Neural progenitor cell (in vitro differentiated cells): ENCODE data around the gene DEGS2. TPM values are rescaled to one million over a fixed set of nuclear protein-coding genes. Genes with fewer than 3 reads are reported as not detected.

Experiments
- DNase-seq: peaks from one replicate; pipeline ENCODE4 v3.0.0-alpha.2; 2016; ENCODE audit warnings: low spot score
- H2AFZ ChIP-seq: fragments of 200-600 bp; sonication (generic); replicated peaks from 2 replicates; pipeline ENCODE4 v1.6.1; 2016; ENCODE audit warnings: antibody characterized with exemption
- H3F3A ChIP-seq: fragments of 200-600 bp; sonication (generic); 2 replicates; pipeline ENCODE4 v1.6.1; 2016; ENCODE audit warnings: antibody characterized with exemption, low read depth
- H3K27ac ChIP-seq: fragments of 200-600 bp; sonication (generic); 2 replicates; pipeline ENCODE4 v1.5.1; 2016; ENCODE audit warnings: mild to moderate bottlenecking
- H3K27me3 ChIP-seq: fragments of 200-600 bp; sonication (generic); 2 replicates; pipeline ENCODE4 v1.6.1; 2016; ENCODE audit warnings: mild to moderate bottlenecking, moderate library complexity
- H3K36me3 ChIP-seq: fragments of 200-600 bp; sonication (generic); 2 replicates; pipeline ENCODE4 v1.5.1; 2016
- H3K4me1 ChIP-seq: fragments of 200-600 bp; sonication (generic); 2 replicates; pipeline ENCODE4 v1.6.1; 2016; ENCODE audit warnings: mixed run types
- H3K4me2 ChIP-seq: fragments of 200-600 bp; sonication (generic); 2 replicates; pipeline ENCODE4 v1.6.1; 2016
- H3K4me3 ChIP-seq: fragments of 200-600 bp; sonication (generic); 2 replicates; pipeline ENCODE4 v1.5.1; 2016
- H3K79me2 ChIP-seq: fragments of 200-600 bp; sonication (generic); 2 replicates; pipeline ENCODE4 v1.6.1; 2016; ENCODE audit warnings: low read depth
- H3K9ac ChIP-seq: fragments of 200-600 bp; sonication (generic); 2 replicates; pipeline ENCODE4 v1.6.1; 2016
- H3K9me3 ChIP-seq: fragments of 200-600 bp; sonication (generic); 2 replicates; pipeline ENCODE4 v1.5.1; 2016; ENCODE audit warnings: low read depth
- H4K20me1 ChIP-seq: fragments of 200-600 bp; sonication (generic); 2 replicates; pipeline ENCODE4 v1.6.1; 2016; ENCODE audit warnings: low read depth
- H3K27ac Mint-ChIP-seq: 3 replicates; pipeline ENCODE4 v1.8.0; 2021; ENCODE audit warnings: mixed read lengths
- H3K27me3 Mint-ChIP-seq: 2 replicates; pipeline ENCODE4 v1.8.0; 2022; ENCODE audit warnings: low read depth, mild to moderate bottlenecking, inconsistent platforms, moderate library complexity, mixed read lengths; ENCODE audit not compliant: insufficient read depth
- H3K36me3 Mint-ChIP-seq: 3 replicates; pipeline ENCODE4 v1.8.0; 2021; ENCODE audit warnings: mixed read lengths
- H3K4me1 Mint-ChIP-seq: 3 replicates; pipeline ENCODE4 v1.8.0; 2021; ENCODE audit warnings: mixed read lengths
- H3K4me3 Mint-ChIP-seq: 3 replicates; pipeline ENCODE4 v1.8.0; 2021; ENCODE audit warnings: mild to moderate bottlenecking, moderate library complexity, mixed read lengths
- H3K9me3 Mint-ChIP-seq: 3 replicates; pipeline ENCODE4 v1.8.0; 2020; ENCODE audit warnings: mixed read lengths
- EZH2 ChIP-seq: fragments of 200-600 bp; sonication (generic); IDR thresholded peaks from 2 replicates; pipeline ENCODE4 v1.6.1; 2017; ENCODE audit warnings: antibody characterized with exemption, mild to moderate bottlenecking, moderate library complexity
- EZH2phosphoT487 ChIP-seq: fragments of 200-600 bp; sonication (generic); IDR thresholded peaks from 2 replicates; pipeline ENCODE4 v1.6.1; 2017; ENCODE audit warnings: antibody characterized with exemption
- total RNA-seq: library from RNA; depleted of rRNA; stranded (reverse); fragments of >200 nt; gene quantifications from 2 replicates; pipeline ENCODE4 v1.2.3, GENCODE V29; 2015; ENCODE audit warnings: low replicate concordance
- TF ChIP-seq, protein P1 (sequence below): fragments of 200-600 bp; sonication (generic); IDR thresholded peaks from 2 replicates; pipeline ENCODE4 v1.5.1; 2017; ENCODE audit warnings: antibody characterized with exemption, mild to moderate bottlenecking

The DEGS2 gene
- total RNA-seq, 1 donor from 2014 or later = not detected

GRCh38 chr14:100191584-100192249 lies 32.3 kb upstream of the DEGS2 start:
- H3K27me3 ChIP-seq = no peaks in the 10 kb centered on the region
- H3K9me3 Mint-ChIP-seq = no peaks in the 10 kb centered on the region
- DNase-seq = no peak
- H3K4me1 Mint-ChIP-seq = peaks cover 4% of the 10 kb centered on the region
- H3K79me2 ChIP-seq = no peaks in the 10 kb centered on the region
- H3K4me1 ChIP-seq = no peaks in the 10 kb centered on the region
- H3K9ac ChIP-seq = no peak overlapping the region
- no peak overlapping the region for H3K27ac ChIP-seq
- no peaks in the 10 kb centered on the region for H3K36me3 ChIP-seq
- H3K4me2 ChIP-seq = no peak overlapping the region
- TF ChIP-seq, protein P1, sequence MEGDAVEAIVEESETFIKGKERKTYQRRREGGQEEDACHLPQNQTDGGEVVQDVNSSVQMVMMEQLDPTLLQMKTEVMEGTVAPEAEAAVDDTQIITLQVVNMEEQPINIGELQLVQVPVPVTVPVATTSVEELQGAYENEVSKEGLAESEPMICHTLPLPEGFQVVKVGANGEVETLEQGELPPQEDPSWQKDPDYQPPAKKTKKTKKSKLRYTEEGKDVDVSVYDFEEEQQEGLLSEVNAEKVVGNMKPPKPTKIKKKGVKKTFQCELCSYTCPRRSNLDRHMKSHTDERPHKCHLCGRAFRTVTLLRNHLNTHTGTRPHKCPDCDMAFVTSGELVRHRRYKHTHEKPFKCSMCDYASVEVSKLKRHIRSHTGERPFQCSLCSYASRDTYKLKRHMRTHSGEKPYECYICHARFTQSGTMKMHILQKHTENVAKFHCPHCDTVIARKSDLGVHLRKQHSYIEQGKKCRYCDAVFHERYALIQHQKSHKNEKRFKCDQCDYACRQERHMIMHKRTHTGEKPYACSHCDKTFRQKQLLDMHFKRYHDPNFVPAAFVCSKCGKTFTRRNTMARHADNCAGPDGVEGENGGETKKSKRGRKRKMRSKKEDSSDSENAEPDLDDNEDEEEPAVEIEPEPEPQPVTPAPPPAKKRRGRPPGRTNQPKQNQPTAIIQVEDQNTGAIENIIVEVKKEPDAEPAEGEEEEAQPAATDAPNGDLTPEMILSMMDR = no peak
- TF ChIP-seq EZH2phosphoT487 (no peak), EZH2 (no peak)
- H3K4me3 ChIP-seq = no peak overlapping the region
- no peaks in the 10 kb centered on the region for H3K9me3 ChIP-seq
- peaks cover 12% of the 10 kb centered on the region for H3F3A ChIP-seq
- no peak overlapping the region for H2AFZ ChIP-seq
- H4K20me1 ChIP-seq = no peaks in the 10 kb centered on the region
- no peak overlapping the region for H3K27ac Mint-ChIP-seq
- H3K4me3 Mint-ChIP-seq = no peak overlapping the region
- no peaks in the 10 kb centered on the region for H3K27me3 Mint-ChIP-seq
- no peaks in the 10 kb centered on the region for H3K36me3 Mint-ChIP-seq

- H3K36me3 Mint-ChIP-seq = no peaks in the 10 kb centered on the region
- H3K27ac Mint-ChIP-seq = no peak overlapping the region
These were observed 30.7 kb upstream of the DEGS2 start for GRCh38 chr14:100190126-100190525.

DNA sequence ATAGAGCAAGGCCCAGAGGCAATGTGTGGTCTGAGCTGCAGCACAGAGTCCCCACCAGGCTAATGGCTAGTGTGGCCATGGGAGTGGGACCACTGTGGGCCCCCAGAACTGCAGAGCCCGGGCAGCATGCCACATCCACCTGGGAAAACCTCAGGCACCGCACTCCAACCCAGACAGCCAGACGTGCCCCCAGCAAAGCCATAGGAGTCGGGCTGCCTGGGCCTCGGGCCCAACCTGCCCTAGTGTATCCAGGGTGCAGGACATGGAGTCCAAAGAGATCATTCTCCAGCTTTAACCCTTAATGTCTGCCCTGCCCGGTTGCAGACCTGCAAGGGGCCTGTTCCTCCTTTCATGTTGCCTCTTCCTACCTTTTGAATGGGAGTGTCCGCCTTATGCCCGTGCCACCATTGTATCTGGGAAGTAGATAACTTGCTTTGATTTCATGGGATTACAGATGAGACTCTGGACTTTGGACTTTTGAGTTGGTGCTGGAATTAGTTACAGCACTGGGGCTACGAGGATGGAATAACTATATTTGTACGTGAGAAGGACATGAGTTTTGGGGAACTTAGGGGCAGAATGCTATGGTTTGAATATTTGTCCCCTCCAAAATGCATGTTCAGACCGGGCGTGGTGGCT lies 29.1 kb upstream of the DEGS2 start:
- Histone ChIP-seq H4K20me1 (no peaks in the 10 kb centered on the region), H3K9me3 (no peaks in the 10 kb centered on the region), H3K36me3 (no peaks in the 10 kb centered on the region), H3F3A (peaks cover 4% of the 10 kb centered on the region), H3K4me2 (no peak overlapping the region), H3K4me3 (no peak overlapping the region), H3K4me1 (no peaks in the 10 kb centered on the region), H2AFZ (no peak overlapping the region), H3K27me3 (no peaks in the 10 kb centered on the region), H3K27ac (no peak overlapping the region), H3K9ac (no peak overlapping the region), H3K79me2 (no peaks in the 10 kb centered on the region)
- H3K4me1 Mint-ChIP-seq = peaks cover 7% of the 10 kb centered on the region
- H3K4me3 Mint-ChIP-seq = no peak overlapping the region
- H3K36me3 Mint-ChIP-seq = no peaks in the 10 kb centered on the region
- H3K27me3 Mint-ChIP-seq = no peaks in the 10 kb centered on the region
- no peak overlapping the region for H3K27ac Mint-ChIP-seq
- TF ChIP-seq EZH2 = no peak
- no peak for TF ChIP-seq EZH2phosphoT487
- TF ChIP-seq, protein P1 = no peak
- no peaks in the 10 kb centered on the region for H3K9me3 Mint-ChIP-seq
- no peak for DNase-seq

More at GRCh38 chr14:100190126-100190525, 30.7 kb upstream of the DEGS2 start:
- no peaks in the 10 kb centered on the region for H4K20me1 ChIP-seq
- no peak overlapping the region for H2AFZ ChIP-seq
- no peak overlapping the region for H3K4me2 ChIP-seq
- peaks cover 12% of the 10 kb centered on the region for H3F3A ChIP-seq
- H3K36me3 ChIP-seq = no peaks in the 10 kb centered on the region
- no peaks in the 10 kb centered on the region for H3K9me3 ChIP-seq
- H3K79me2 ChIP-seq = no peaks in the 10 kb centered on the region
- no peak overlapping the region for H3K27ac ChIP-seq
- no peak for DNase-seq
- H3K4me3 Mint-ChIP-seq = no peak overlapping the region
- H3K4me1 ChIP-seq = no peaks in the 10 kb centered on the region
- H3K4me3 ChIP-seq = no peak overlapping the region
- H3K27me3 ChIP-seq = no peaks in the 10 kb centered on the region
- no peaks in the 10 kb centered on the region for H3K27me3 Mint-ChIP-seq
- H3K9ac ChIP-seq = no peak overlapping the region
- H3K4me1 Mint-ChIP-seq = peaks cover 6% of the 10 kb centered on the region
- TF ChIP-seq EZH2phosphoT487 = no peak
- TF ChIP-seq, protein P1 = no peak
- TF ChIP-seq EZH2 = no peak
- H3K9me3 Mint-ChIP-seq = no peaks in the 10 kb centered on the region
